Right lobe of liver (tissue), 4 donors: ENCODE results near the gene MED15.

Source experiments
- POLR2A ChIP-seq: fragments of 450-650 bp; IDR thresholded peaks from one replicate; pipeline ENCODE4 v1.6.1; 2017; ENCODE audit warnings: antibody characterized with exemption, mild to moderate bottlenecking
- TF ChIP-seq, protein P1 (sequence below), 4 donors: fragments of 200-600 bp in 3 of 4; fragments of 450-650 bp in 1 of 4; IDR thresholded peaks; one replicate each; pipeline versions ENCODE4 v1.5.1 to v1.8.0; 2016 to 2022; ENCODE audit warnings: antibody characterized with exemption in 4 of 4, mild to moderate bottlenecking in 2 of 4
- donor health status: DM: no; HTN: no; CAD: no.
- donor health status: DM: no; HTN: no; CAD: no.
- donor health status: DM: no; HTN: yes; CAD: no.

DNA sequence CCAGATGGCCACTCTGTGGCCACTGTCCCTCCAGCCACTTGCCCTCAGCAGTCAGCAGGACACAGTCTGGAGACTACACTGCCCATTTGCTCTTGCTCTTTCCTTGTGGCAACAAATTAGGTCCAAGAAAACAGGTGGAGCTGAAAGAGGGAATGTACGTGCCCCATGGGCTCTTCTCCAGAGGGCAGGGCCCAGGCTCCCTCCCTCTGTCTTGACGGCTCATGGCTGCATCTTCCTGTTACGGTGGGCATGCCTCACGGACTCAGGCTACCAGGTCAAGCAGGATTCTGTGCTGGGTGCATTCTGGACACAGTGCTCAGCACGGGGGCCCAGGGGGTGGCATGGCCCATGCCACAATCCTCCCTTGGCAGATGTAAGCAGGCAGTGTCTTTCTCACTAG lies 71.3 kb downstream of the MED15 start:
- TF ChIP-seq POLR2A: no peak
- TF ChIP-seq, protein P1, sequence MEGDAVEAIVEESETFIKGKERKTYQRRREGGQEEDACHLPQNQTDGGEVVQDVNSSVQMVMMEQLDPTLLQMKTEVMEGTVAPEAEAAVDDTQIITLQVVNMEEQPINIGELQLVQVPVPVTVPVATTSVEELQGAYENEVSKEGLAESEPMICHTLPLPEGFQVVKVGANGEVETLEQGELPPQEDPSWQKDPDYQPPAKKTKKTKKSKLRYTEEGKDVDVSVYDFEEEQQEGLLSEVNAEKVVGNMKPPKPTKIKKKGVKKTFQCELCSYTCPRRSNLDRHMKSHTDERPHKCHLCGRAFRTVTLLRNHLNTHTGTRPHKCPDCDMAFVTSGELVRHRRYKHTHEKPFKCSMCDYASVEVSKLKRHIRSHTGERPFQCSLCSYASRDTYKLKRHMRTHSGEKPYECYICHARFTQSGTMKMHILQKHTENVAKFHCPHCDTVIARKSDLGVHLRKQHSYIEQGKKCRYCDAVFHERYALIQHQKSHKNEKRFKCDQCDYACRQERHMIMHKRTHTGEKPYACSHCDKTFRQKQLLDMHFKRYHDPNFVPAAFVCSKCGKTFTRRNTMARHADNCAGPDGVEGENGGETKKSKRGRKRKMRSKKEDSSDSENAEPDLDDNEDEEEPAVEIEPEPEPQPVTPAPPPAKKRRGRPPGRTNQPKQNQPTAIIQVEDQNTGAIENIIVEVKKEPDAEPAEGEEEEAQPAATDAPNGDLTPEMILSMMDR (IDR thresholded peaks at IDR 0.05): no peak
